ENCODE data around the gene PTPRG.

The PTPRG gene

DNA sequence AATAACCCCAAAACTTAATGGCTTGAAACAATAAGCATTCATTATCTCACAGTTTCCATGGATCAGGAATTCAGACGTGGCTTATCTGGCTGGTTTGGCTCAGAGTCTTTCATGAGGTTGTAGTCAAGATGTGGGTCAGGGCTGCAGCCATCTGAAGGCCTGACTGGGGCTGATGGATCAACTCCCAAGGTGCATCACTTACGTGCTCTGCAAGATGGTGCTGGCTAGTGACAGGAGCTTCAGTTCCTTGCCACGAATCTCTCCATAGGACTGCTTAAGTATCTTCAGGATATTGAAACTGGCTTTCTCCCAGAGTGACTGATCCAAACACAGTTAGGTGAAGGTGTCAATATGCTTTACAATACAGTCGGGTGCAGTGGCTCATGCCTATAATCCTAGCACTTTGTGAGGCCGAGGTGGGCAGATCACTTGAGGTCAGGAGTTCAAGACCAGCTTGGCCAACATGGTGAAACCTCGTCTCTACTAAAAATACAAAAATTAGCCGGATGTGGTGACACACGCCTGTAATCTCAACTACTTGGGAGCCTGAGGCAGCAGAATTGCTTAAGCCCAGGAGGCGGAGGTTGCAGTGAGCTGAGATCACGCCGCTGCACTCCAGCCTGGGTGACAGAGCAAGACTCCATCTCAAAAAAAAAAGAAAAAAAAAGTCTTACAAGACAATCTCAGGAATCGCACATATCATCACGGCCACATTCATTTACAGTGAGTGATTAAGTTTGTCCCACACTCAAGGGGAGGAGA is 28.5 kb upstream of the PTPRG start:
- TF ChIP-seq TAF1 (IDR thresholded peaks at IDR 0.05; ENCODE audit: borderline replicate concordance, insufficient read depth, low read length) (no peak), FOXP2 (optimal IDR thresholded peaks at IDR 0.05; ENCODE audit: borderline replicate concordance, extremely low read depth, extremely low read length, insufficient read depth) (no peak), POLR2AphosphoS5 (IDR thresholded peaks at IDR 0.05; ENCODE audit: low read depth, low read length) (no peak), SIN3A (IDR thresholded peaks at IDR 0.05; ENCODE audit: borderline replicate concordance, insufficient read depth, low read length) (no peak)
- TF ChIP-seq, protein P1, sequence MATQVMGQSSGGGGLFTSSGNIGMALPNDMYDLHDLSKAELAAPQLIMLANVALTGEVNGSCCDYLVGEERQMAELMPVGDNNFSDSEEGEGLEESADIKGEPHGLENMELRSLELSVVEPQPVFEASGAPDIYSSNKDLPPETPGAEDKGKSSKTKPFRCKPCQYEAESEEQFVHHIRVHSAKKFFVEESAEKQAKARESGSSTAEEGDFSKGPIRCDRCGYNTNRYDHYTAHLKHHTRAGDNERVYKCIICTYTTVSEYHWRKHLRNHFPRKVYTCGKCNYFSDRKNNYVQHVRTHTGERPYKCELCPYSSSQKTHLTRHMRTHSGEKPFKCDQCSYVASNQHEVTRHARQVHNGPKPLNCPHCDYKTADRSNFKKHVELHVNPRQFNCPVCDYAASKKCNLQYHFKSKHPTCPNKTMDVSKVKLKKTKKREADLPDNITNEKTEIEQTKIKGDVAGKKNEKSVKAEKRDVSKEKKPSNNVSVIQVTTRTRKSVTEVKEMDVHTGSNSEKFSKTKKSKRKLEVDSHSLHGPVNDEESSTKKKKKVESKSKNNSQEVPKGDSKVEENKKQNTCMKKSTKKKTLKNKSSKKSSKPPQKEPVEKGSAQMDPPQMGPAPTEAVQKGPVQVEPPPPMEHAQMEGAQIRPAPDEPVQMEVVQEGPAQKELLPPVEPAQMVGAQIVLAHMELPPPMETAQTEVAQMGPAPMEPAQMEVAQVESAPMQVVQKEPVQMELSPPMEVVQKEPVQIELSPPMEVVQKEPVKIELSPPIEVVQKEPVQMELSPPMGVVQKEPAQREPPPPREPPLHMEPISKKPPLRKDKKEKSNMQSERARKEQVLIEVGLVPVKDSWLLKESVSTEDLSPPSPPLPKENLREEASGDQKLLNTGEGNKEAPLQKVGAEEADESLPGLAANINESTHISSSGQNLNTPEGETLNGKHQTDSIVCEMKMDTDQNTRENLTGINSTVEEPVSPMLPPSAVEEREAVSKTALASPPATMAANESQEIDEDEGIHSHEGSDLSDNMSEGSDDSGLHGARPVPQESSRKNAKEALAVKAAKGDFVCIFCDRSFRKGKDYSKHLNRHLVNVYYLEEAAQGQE (IDR thresholded peaks at IDR 0.05; ENCODE audit: insufficient read depth in 1 of 2, low read depth in 2 of 2, low read length in 2 of 2) = no peak

DNA sequence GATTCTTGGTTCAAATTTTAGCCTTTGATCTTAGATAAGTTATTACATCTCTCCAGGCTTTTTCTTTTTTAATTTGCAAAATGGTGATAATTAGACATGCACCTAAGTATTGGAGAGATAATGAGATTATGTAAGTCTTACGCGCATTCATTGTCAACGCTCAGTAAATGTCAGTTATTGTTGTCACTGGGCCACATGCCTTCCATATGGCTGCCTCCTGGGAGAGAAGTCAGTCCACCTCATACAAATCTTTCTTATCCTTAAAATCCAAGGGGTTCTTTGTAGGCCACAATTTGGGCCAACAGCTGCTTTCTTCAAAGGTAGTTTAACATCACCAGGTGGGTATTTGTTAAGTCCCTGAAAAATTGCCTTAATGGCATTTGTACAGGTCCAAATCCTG is 25.5 kb upstream of the PTPRG start:
- no peak for TF ChIP-seq TAF1 (IDR thresholded peaks at IDR 0.05; ENCODE audit: borderline replicate concordance, insufficient read depth, low read length)
- no peak for TF ChIP-seq SIN3A (IDR thresholded peaks at IDR 0.05; ENCODE audit: borderline replicate concordance, insufficient read depth, low read length)

DNA sequence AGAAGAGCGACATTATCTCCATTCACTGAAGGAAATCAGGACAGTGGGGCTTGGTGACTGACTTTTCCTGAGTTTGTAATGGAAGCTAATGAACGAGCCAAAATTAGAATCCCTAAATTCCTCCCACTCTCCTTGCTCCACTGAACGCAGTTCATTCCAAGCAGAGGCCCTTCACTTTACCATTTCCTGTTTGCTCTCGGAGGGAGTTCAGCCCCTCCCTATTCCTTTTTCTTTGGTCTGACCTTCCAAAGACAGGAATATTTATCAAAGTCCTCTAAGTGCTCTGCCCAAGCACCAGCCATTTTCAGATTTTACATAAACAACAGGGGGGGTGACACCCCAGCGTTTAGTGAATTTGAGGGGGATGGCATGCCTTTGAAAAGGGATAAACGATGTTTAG is 24.0 kb upstream of the PTPRG start:
- TF ChIP-seq TAF1 (IDR thresholded peaks at IDR 0.05; ENCODE audit: borderline replicate concordance, insufficient read depth, low read length) = no peak
- TF ChIP-seq SIN3A (IDR thresholded peaks at IDR 0.05; ENCODE audit: borderline replicate concordance, insufficient read depth, low read length) = no peak
- TF ChIP-seq POLR2AphosphoS5 (IDR thresholded peaks at IDR 0.05; ENCODE audit: low read depth, low read length) = no peak
- TF ChIP-seq, protein P1 (IDR thresholded peaks at IDR 0.05; ENCODE audit: insufficient read depth in 1 of 2, low read depth in 2 of 2, low read length in 2 of 2) = no peak
- TF ChIP-seq FOXP2 (optimal IDR thresholded peaks at IDR 0.05; ENCODE audit: borderline replicate concordance, extremely low read depth, extremely low read length, insufficient read depth) = no peak

DNA sequence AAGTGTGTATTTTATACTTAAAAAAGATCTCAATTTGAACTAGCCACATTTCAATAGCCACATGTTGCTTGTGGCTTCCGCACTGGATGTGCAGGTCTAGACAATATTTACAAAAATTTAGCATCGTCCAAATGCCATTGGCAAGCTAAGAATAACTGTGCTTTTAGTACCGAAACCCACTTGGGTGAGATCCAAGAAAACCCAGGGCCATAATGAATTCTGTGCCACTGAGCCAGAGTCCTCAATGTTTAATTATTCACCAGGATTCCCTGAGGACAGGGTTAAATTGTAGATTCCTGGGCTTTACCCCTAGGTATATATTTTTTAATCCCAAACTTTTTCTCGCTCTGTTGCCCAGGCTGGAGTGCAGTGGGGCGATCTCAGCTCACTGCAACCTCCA is 22.9 kb upstream of the PTPRG start:
- TF ChIP-seq TAF1 (IDR thresholded peaks at IDR 0.05; ENCODE audit: borderline replicate concordance, insufficient read depth, low read length) (no peak), FOXP2 (optimal IDR thresholded peaks at IDR 0.05; ENCODE audit: borderline replicate concordance, extremely low read depth, extremely low read length, insufficient read depth) (no peak), POLR2AphosphoS5 (IDR thresholded peaks at IDR 0.05; ENCODE audit: low read depth, low read length) (no peak), SIN3A (IDR thresholded peaks at IDR 0.05; ENCODE audit: borderline replicate concordance, insufficient read depth, low read length) (no peak)
- TF ChIP-seq, protein P1 (IDR thresholded peaks at IDR 0.05; ENCODE audit: insufficient read depth in 1 of 2, low read depth in 2 of 2, low read length in 2 of 2) = no peak

DNA sequence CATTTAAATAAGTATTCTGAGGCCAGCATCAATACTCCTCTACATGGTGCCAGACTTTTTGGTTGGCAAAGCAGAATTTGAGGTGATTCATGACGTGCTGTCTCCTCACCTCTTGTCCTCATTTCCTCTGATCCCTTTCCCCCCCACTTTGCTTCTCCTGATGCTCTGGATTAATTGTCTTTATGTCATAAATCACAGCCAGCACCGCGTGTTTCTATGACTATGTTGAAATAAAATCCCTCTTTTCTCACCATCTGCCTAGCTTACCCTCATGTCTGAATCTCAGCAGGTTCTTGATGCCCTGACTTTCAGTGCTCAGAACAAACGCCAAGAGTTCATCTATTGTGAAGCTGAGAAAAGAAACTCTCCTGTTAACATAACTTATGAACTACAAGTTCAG is 19.7 kb upstream of the PTPRG start:
- TF ChIP-seq SIN3A (IDR thresholded peaks at IDR 0.05; ENCODE audit: borderline replicate concordance, insufficient read depth, low read length) = no peak
- no peak for TF ChIP-seq TAF1 (IDR thresholded peaks at IDR 0.05; ENCODE audit: borderline replicate concordance, insufficient read depth, low read length)
- no peak for TF ChIP-seq POLR2AphosphoS5 (IDR thresholded peaks at IDR 0.05; ENCODE audit: low read depth, low read length)
- TF ChIP-seq, protein P1 (IDR thresholded peaks at IDR 0.05; ENCODE audit: insufficient read depth in 1 of 2, low read depth in 2 of 2, low read length in 2 of 2) = no peak
- no peak for TF ChIP-seq FOXP2 (optimal IDR thresholded peaks at IDR 0.05; ENCODE audit: borderline replicate concordance, extremely low read depth, extremely low read length, insufficient read depth)

Data from PFSK-1 (cell line).